ENCODE data around the gene FHIT.

DNA sequence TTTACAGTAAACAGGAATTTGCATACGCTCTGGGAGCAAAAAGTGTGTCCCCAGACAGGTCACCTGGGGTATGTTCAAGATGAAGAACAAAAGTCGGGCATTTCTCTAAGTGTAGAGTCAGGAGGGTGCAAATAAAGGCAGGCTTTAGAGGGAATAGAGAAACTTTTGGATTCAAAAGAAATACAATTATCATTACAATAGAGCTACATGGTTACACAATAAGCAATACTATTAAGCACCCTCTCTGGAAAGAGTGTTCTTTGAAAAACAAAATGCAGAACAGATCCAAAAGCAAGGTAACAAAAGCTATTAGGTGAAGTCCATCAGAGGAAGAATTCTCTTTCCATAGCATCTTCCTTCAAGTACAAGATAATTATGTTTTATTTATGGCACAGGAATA, 679.7 kb downstream of the FHIT start:
- TF ChIP-seq, protein P1, sequence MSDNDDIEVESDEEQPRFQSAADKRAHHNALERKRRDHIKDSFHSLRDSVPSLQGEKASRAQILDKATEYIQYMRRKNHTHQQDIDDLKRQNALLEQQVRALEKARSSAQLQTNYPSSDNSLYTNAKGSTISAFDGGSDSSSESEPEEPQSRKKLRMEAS (IDR thresholded peaks at IDR 0.05; ENCODE audit: low read depth), result no peak
- TF ChIP-seq MXI1 (IDR thresholded peaks at IDR 0.05; ENCODE audit: low read depth, low read length) (no peak), CTCF (IDR thresholded peaks at IDR 0.05) (no peak), SMC3 (IDR thresholded peaks at IDR 0.05; ENCODE audit: low read depth, low read length) (no peak), MEF2A (IDR thresholded peaks at IDR 0.05; ENCODE audit: borderline replicate concordance, low read depth) (no peak), RFX5 (IDR thresholded peaks at IDR 0.05; ENCODE audit: low read length) (no peak), RAD21 (IDR thresholded peaks at IDR 0.05; ENCODE audit: low read length) (no peak), REST (IDR thresholded peaks at IDR 0.05; ENCODE audit: low read depth, low read length) (no peak), PBX3 (IDR thresholded peaks at IDR 0.05) (no peak), SIN3A (IDR thresholded peaks at IDR 0.05; ENCODE audit: borderline replicate concordance, low read depth, low read length) (no peak)
